ENCODE data around the gene NCEH1.

The NCEH1 gene

DNA sequence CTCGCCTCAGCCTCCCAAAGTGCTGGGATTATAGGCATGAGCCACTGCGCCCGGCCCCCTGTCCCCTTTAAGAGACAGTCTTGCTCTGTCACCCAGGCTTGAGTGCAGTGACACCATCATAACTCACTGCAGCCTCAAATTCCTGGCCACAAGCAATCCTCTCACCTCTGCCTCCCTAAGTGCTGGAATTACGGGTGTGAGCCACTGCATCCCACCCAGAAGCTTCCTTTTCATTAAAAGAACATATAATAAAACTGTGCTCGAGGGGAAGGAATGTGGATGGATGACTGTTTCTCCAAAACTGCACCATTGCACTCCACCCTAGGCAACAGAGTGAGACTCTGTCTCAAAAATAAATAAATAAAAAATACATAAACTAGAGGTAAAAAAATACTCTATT lies 70.1 kb downstream of the NCEH1 start:
- no peak for DNase-seq

DNA sequence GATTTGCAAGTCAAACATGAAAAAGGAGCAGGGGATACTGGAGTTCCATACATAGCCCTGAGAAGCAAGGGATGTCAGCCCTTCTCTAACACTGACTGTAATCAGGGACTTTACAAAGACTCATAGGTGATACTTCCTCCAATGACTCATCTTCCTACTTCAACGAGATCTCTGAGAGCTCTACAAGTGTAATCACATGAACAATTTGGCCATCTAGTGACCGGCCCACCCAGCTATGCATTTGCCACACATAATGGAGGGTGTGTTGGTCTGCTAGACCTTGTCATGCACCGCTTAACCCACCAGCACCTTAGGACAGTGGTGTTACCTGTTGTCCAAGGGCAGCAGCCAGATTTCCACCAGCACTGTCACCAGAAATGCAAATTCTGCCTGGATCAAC lies 75.3 kb downstream of the NCEH1 start:
- no peak for DNase-seq

DNA sequence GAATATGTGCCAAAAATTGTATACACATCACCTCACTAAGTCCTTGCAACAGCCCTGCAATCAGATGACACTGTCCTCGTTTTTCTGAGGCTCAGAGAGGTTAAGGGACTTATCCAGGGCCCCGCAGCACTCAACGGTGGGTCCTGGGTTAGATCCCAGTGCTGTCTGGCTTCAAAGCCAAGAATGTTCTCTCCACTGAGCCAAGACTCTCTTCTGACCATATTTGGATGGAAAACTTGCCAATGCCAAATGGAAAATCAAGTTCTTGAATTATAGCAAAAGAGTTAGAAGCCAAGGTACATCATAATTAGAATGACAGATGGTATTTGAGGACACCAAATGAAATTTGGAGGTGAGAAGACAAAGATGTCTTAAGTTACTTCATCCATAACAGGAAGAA lies 75.9 kb downstream of the NCEH1 start:
- DNase-seq = no peak

DNA sequence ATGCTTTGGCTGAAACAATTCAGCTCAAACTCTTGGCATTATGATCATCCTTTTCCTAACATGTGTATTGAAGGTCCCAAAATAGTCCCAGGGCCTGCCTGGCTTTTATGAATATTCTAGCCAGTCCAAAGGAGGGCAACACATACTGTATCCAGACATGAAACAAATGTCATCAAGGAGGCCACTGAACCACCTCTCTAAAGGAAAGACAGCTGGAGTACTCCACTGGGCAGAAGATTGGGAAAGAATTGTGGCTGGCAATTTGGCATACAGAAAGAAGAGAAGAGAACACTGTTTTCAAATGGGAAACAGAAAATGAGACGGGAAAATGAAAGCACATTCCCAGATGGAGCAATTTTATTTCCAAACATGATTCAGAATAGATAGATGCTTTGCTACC lies 80.6 kb downstream of the NCEH1 start:
- DNase-seq = no peak

DNA sequence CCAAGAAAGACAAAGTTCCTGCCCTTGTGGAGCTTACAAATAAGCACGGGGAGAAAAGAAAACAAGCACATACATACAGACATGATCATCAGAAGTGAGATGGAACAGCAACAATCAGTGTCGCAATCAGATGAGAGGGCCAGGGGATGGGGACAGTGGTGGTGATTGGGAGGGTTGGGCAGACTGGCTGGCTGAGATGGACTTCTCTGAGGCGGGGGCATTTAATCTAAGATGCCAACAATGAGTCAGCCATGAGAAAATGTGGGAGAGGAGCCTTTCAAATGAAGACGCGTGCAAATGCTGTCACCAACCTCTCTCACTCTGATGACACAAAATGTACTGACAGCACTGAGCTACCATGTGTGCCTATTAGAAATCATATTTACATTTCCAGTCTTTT lies 81.4 kb downstream of the NCEH1 start:
- DNase-seq = no peak

DNA sequence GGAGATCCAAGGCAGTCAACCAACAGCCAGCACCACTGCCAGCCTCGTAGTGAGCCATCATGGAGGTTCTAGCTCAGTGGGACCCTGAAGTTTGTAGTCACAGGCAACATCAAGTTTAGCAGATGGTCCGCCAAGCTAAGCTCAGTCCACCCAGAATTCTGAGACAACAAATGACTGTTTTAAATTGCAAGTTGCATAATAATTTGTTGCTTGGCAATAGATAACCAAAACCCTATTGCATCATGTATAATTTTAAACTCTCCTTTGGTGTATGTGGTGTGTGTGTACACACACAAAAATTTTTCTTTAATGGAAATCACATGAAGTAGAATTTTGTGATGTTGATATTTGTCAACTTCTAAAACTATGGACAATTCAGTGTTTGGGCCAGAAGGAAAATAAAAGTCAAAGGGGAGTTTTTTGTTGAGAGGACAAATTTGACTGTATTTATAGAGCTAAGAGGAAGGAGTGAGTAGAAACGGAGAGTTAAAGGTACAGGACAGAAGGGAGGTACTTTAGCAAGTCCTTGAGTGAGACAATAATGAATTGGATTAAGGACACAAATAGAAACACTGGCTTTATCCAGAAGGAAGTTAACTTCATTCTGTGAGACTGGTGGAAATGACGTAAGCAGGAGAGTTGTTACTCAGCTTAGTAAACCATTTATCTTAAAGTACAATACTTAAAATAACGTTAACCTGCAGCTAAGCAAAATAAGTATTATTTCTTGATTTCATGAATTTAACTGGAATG lies 83.6 kb downstream of the NCEH1 start:
- no peak for DNase-seq

DNA sequence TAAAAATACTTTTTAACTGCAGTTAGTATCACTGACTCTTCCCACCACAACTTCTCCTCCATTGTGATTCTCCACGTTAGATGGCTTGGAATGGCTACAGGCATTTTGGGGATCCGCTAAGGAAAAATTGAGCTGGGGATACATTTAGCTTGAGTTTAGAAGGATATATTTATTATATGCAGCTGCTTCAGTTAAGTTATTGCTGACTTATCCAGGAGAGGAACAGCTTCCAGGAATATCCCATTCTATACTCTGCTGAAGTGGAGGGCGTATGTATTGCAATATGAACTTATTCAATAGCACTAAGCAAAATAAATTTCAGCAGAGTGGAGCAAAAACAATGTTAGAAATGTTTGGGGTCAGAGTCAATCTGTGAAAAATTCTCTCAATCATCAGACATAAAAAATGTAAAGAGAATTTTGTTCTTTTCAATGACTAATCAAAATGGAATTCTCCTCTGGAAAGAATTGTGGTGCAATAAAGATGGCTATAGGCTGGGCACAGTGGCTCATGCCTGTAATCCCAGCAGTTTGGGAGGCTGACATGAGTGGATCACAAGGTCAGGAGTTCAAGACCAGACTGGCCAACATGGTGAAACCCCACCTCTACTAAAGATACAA lies 84.7 kb downstream of the NCEH1 start:
- no peak for DNase-seq

DNA sequence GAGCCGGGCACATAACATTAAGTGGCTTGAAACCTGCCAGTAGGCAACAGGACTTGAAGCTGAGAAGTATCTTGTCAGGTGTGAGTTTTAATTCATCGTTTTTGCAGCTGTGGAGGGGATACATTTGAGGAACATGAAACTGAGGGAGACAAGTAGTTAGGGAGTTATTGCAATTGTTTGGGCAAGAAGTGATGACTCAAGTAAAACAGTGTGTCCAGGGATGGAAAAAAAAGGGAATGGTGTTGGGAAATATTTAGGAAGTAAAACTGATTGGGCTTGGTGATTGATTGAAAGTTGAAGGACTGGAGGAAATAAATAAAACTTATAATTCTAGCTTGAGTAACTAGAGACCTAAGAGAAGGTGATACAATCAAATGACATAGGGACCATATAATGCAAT lies 85.5 kb downstream of the NCEH1 start:
- no peak for DNase-seq

DNA sequence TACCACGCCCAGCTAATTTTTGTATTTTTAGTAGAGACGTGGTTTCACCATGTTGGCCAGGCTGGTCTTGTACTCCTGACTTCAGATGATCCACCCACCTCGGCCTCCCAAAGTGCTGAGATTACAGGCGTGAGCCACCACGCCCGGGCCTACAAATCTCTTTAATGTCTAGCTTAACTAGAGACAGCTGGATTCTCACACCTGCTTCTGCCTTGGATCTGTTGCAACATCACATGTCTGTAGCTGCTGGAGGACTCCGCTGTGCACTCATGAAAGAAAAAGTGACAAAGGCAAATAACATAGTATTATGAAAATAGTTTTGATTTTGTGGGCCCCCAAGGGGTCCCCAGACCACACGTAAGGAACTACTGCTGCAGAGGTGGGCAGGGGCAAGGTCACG lies 85.9 kb downstream of the NCEH1 start:
- no peak for DNase-seq

DNA sequence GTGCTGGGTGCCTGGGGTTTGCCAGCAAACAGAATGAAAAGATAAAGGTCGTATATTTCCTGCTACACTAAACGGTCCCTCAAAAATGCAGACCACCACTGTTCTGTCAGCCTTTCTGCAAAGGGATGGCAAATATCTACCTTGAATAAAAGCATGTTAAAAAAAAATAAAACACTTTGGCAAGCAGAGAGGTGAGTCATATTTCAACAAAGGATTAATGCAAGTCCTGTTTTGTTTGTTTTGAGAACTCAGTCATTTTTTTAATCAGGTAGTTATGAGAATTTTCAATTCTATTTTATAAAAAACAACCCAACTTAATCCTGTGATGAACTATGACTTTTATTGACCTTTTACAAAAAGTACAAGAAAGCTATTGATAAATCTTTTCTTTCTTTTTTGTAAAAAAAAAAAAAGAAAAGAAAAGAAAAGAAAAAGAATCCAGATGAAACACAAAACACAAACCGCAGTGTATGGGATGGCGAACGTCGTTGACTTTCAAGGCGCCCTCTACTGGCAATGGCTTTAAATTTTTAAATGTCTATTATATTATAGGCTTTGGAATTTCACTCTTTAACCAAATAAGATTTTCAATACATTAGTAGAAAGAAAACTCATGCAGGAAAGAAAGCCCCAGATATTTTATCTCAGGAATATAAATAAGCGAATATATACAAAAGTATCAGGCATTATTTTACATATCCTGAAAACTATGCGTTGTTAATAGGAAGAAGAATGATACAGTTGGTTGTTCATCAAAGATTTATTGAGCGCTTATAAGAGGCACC lies 87.8 kb downstream of the NCEH1 start:
- DNase-seq = no peak

DNA sequence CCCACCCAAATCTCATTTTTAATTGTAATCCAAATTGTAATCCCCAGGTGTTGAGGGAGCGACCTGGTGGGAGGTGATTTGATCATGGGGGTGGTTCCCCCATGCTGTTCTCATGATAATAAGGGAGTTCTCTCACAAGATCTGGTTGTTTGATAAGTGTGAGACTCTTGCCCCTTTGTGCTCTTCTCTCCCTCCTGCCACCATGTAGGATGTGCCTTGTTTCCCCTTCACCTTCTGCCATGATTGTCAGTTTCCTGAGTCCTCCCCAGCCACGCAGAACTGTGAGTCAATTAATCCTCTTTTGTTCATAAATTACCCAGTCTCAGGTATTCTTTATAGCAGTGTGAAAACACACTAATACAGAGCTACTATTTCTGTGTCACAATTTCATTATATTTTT lies 88.7 kb downstream of the NCEH1 start:
- DNase-seq = no peak

DNA sequence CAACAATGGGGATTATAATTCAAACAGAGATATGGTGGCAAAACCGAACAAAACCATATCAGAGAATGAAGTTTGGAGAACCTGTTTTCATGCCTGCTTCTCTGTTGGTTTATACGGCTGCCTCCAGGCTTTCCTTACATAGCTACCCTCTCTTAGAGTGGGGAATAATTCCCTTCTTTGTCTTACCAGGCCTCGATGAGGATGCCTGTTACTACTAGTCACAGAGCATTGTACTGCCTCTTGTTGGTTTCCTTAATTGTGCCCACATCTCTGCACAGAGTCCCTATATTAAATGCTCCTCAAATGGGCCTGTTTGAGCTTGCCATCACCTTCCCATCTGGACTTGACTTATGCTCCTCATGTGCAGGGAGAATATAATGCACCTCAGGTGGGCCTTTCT lies 92.9 kb downstream of the NCEH1 start:
- no peak for DNase-seq

DNA sequence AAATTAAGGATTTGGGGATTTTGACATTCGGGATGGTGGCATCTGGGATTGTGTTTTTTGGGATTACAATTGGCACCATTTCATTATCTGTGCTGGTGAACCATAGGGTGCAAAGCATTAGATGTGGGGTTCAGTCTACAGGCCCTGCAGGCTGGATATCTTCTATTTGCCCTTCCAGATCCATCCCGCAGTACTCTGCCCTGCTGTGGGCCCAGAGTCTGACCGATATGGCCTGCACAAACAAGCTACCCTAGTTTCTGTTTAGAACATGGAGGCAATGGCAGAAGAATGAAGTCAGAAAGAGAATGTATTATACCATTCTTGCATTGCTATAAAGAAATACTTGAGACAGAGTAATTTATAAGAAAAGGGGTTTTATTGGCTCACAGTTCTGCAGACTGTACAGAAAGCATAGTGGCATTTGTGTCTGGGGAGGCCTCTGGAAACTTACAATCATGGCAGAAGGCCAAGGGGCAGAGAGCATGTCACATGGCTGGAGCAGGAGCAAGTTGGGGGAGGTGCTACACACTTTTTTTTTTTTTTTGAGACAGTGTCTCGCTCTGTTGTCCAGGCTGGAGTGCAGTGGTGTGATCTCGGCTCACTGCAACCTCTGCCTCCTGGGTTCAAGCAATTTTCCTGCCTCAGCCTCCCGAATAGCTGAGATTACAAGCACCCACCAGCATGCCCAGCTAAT lies 93.7 kb downstream of the NCEH1 start:
- no peak for DNase-seq

DNA sequence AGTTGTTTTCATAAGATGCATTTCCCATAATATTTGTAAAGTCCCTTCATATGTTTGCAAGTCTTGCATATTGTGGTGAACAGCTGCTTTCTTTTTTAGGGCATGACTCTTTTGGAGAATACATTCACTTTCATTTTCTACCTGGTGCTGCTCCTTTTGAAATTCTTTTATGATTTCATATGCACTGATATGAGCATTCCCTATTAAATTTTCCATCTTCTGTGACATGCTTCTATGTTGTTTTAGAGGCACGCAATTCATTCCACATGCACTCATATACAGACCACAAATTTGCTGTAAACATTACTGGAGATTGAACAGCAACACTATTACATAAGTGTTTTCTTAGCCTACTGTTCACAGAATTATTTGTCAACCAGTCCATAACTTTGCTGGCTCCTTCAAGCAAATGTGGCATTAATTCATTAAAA lies 94.8 kb downstream of the NCEH1 start:
- no peak for DNase-seq

DNA sequence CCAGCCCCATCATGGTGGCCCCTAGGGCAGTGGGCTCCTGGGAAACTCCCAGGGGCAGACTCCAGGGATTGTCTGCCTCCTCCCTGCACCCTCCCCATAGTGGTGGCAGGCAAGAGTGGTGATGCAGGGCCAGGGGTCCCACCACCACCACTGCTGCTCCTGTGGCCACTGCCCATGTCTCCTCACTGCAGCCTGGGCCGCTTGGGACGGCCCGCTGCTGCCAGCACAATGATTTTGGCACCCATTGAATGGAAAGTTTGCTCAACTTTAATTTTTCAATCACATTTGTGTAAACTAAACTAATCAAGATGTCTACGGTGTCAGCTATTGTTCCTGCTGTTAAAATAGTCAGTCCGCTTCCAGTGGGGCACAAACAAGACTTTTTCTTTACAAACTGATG lies 95.6 kb downstream of the NCEH1 start:
- DNase-seq = no peak

DNA sequence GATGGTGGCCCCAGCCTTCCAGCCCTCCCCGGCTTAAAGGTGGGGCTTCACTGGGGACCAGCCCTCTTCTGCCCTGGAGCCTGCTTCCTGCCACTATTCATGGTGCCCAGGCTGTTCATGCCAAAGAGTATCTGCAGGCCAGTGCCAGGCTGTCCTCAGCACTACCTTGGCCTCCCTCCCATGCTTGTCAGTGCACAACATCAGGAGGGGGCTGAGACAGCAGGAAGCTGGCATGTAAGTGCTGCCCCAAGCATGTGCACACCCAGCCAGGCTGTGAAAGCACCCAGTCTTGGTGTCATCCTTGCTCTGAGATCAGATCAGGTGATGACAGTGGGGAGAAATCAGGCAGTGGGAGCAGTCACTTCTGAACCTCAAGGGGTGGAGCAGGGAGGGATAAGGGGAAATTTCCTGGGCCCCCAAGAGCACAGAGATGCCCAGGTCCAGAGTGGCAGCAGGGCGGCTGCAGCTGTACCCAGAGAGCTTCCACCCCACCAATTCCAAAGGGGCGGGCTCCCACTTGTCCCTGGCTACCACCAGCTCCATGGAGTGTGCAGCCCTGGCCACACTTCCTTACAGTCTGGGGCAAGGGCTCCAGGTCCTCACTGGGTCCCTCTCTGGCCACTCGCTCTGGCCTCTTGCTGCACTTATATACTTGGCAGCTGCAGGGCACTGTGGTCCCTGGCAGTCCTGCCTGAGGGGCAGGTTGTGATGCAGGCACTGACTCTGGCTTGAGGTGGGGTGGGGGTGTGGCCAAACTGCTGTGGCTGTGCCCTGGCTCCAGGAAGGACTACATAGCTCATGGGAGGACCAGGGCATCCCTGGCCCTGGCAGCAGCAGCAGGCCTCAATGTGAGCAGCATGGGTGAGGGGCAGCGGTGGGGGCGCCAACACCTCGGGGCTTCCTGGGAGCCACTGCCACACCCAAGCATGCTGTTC lies 96.3 kb downstream of the NCEH1 start:
- DNase-seq = no peak

DNA sequence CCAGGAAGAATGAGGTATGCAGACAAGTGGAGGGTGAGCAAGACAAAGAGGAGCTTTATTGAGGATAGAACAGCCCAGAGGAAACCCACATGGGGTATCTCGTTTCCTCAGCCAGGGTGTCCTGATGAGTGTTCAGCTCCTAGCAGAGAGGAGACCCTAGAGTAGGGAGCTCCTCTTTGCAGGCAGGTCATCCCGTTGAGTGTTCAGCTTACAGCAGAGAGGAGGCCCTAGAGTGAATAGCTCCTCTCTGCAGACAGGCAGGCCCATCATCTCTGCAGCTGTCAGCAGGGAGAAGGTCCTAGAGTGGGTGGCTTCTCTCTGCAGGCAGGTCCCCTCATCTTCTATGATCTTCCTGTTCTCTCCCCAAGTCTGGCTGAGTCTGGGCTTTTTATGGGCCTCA lies 97.0 kb downstream of the NCEH1 start:
- no peak for DNase-seq

DNA sequence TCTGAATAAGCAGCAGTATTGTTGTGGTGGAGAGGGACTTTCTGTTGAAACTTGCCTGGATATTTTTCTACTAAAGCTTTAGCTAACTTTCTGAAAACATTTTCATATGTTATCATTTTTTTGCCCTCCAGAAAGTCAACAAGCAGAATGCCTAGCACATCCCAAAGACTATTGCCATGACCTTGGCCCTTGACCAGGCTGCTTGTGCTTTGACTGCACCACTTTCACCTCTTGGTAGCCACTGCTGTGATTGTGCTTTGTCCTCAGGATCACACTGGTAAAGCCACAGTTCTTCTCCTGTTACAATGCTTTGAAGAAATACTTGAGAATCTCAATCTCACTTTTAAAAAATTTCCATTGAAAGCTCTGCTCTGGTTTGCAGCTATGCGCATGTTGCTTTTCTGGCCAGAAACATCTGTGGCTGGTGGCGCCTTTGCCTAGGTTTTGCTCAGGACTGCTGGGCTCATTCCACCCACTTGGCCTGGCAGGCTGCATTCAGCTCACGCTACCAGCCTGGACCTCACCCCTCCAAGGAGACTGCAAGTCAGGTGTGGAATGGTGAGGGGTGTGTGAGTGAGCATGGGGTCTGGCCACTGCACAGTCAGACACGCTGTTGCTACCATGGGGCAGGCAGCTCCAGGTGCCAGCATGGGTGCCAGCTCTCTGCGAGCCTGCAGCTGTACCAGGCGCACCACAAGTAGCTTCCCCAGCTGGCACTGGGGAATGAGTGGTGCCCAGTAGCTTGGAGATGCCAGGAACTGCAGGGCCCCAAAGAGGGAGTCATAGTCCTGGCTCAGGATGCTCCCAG lies 97.8 kb downstream of the NCEH1 start:
- DNase-seq = no peak

DNA sequence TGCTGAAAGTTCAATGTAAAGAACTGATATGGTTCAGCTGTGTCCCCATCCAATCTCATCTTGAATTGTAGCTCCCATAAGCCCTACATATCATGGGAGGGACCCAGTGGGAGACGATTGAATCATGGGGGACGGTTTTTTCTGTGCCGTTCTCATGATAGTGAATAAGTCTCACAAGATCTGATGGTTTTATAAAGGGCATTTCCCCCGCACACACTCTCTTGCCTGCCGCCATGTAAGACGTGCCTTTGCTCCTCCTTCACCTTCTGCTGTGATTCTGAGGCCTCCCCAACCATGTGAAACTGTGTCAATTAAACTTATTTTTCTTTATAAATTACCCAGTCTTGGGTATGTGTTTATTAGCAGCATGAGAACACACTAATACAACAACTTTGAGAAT lies 101.1 kb downstream of the NCEH1 start:
- DNase-seq = no peak

DNA sequence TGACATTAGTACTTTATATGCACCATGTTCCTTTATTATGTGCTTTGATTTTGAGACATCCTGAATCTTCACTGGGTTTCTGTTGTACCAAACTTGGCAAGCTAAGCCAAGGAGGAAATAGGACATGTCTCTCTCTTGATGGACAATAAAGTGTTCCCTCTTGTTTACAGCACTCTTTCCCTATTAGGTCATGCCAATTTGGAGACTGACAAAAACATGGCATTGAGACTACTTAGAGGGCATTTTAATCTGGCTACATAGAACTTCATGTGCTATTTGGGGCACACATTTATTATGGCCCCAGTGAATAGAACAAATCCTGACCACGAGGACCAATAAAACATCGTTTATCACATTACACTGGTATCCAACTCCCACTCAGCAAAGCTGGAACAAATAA lies 102.3 kb downstream of the NCEH1 start:
- no peak for DNase-seq

DNA sequence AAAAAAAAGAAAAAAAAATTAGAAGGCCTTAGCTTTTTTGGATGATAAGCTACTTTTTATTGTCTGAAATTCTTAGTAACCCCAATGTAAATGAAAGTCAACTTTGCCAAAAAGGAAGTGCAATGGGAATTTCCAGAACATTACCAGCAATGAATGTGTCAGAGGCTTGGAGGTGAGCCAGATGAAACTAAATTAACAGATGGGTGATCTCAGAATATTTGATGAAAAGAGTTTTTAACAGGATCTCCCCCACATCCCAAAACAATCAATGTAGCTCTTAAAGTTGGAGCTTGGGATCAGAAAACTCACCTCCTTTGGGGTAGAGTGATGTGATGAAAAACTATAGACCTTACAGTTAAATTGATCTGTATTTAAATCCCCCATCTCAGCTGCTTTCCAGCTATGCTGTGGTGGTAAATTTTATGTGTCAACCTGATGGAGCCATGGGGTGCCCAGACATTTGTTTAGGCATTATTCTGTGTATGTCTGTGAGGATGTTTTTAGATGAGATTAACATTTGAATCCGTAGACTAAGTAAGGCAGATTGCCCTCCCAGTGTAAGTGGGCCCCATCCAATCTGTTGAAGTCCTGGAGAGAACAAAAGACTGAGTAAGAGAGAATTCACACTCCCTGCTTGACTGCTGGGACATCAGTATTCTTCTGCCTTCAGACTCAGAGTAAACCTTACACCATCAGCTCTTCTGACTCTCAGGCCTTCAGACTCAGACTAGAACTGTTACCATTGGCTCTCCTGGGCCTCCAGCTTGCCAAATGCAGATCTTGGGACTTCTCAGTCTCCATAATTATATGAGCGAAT lies 103.4 kb downstream of the NCEH1 start:
- DNase-seq = no peak

All from NCI-H1092 treated with DMSO at 0.1 percent for 48 hours (cell line).